Mesendoderm (in vitro differentiated cells): ENCODE results near the gene KCNJ12.

ENCODE experiments used
- DNase-seq: peaks from one replicate; pipeline ENCODE4 v3.0.0; 2013
- H2AK5ac ChIP-seq: 2 replicates; pipeline ENCODE4 v1.6.1; 2013; ENCODE audit warnings: low read length, inconsistent platforms
- H2BK120ac ChIP-seq: 2 replicates; pipeline ENCODE4 v1.6.1; 2013; ENCODE audit warnings: low read depth, mild to moderate bottlenecking, low read length, moderate library complexity, mixed read lengths
- H2BK15ac ChIP-seq: replicated peaks from 2 replicates; pipeline ENCODE4 v1.6.1; 2013; ENCODE audit warnings: low read depth, mild to moderate bottlenecking, moderate library complexity
- H2BK5ac ChIP-seq: 2 replicates; pipeline ENCODE4 v1.6.1; 2013; ENCODE audit warnings: low read length, inconsistent platforms
- H3K18ac ChIP-seq: 2 replicates; pipeline ENCODE4 v1.6.1; 2013; ENCODE audit warnings: mild to moderate bottlenecking, low read length, mixed read lengths
- H3K23ac ChIP-seq: one replicate; pipeline ENCODE4 v1.6.1; 2013; ENCODE audit warnings: low read length
- H3K27ac ChIP-seq: 2 replicates; pipeline ENCODE4 v1.5.1; 2013; ENCODE audit warnings: low read depth, mild to moderate bottlenecking, inconsistent platforms, low read length, moderate library complexity
- H3K27me3 ChIP-seq: 2 replicates; pipeline ENCODE4 v1.6.1; 2013; ENCODE audit warnings: low read length, control low read depth, mild to moderate bottlenecking, inconsistent platforms; ENCODE audit not compliant: insufficient read depth, poor library complexity
- H3K36me3 ChIP-seq: 2 replicates; pipeline ENCODE4 v1.6.1; 2013; ENCODE audit warnings: low read length, inconsistent platforms; ENCODE audit not compliant: control insufficient read depth, insufficient read depth
- H3K4ac ChIP-seq: one replicate; pipeline ENCODE4 v1.6.1; 2013; ENCODE audit warnings: low read depth, mild to moderate bottlenecking, low read length, moderate library complexity
- H3K4me1 ChIP-seq: 2 replicates; pipeline ENCODE4 v1.6.1; 2013; ENCODE audit warnings: low read depth, low read length, inconsistent platforms; ENCODE audit not compliant: control insufficient read depth
- H3K4me2 ChIP-seq: 2 replicates; pipeline ENCODE4 v1.6.1; 2013; ENCODE audit warnings: low read length
- H3K4me3 ChIP-seq: 2 replicates; pipeline ENCODE4 v1.5.1; 2013; ENCODE audit warnings: mild to moderate bottlenecking, low read length
- H3K56ac ChIP-seq: one replicate; pipeline ENCODE4 v1.6.1; 2013; ENCODE audit warnings: low read length
- H3K79me1 ChIP-seq: 2 replicates; pipeline ENCODE4 v1.6.1; 2013; ENCODE audit warnings: low read length, inconsistent platforms
- H3K79me2 ChIP-seq: 2 replicates; pipeline ENCODE4 v1.6.1; 2013; ENCODE audit warnings: mild to moderate bottlenecking, low read length; ENCODE audit not compliant: control insufficient read depth, insufficient read depth
- H3K9ac ChIP-seq: 2 replicates; pipeline ENCODE4 v1.6.1; 2013; ENCODE audit warnings: low read length, inconsistent platforms
- H4K5ac ChIP-seq: one replicate; pipeline ENCODE4 v1.6.1; 2013; ENCODE audit warnings: low read length
- H4K8ac ChIP-seq: one replicate; pipeline ENCODE4 v1.6.1; 2013; ENCODE audit warnings: low read depth, mild to moderate bottlenecking, control low read depth, low read length, moderate library complexity
- WGBS: extraction: QIAGEN DNeasy Blood & Tissue Kit; methylation state at CpG from one replicate; pipeline ENCODE4 v1.1.7; 2013; ENCODE audit warnings: low lambda C conversion rate, missing lambda C conversion rate; ENCODE audit not compliant: insufficient coverage; ENCODE audit errors: extremely low coverage; 5-methylcytosine and 5-hydroxymethylcytosine counted together

The KCNJ12 gene

GRCh38 chr17:21375757-21376080, 438 bp upstream of the KCNJ12 start:
- H3K18ac ChIP-seq: no peak overlapping the region
- no peak overlapping the region for H4K5ac ChIP-seq
- DNase-seq: no peak
- H3K79me1 ChIP-seq: no peaks in the 10 kb centered on the region
- H3K9ac ChIP-seq: no peak overlapping the region
- H2BK5ac ChIP-seq: no peak overlapping the region
- H3K4ac ChIP-seq: no peak overlapping the region
- H2BK15ac ChIP-seq: no peak overlapping the region
- H3K4me3 ChIP-seq: no peak overlapping the region
- H4K8ac ChIP-seq: no peak overlapping the region
- H3K79me2 ChIP-seq: no peaks in the 10 kb centered on the region
- H3K4me2 ChIP-seq: no peak overlapping the region
- no CpG with 5 or more reads among the region's 11 CpGs for WGBS
- H3K27me3 ChIP-seq: peaks cover 4% of the 10 kb centered on the region
- no peak overlapping the region for H2AK5ac ChIP-seq
- H3K27ac ChIP-seq: no peak overlapping the region
- no peak overlapping the region for H3K56ac ChIP-seq
- H3K23ac ChIP-seq: no peak overlapping the region
- no peak overlapping the region for H2BK120ac ChIP-seq
- H3K4me1 ChIP-seq: no peaks in the 10 kb centered on the region
- H3K36me3 ChIP-seq: no peaks in the 10 kb centered on the region

DNA sequence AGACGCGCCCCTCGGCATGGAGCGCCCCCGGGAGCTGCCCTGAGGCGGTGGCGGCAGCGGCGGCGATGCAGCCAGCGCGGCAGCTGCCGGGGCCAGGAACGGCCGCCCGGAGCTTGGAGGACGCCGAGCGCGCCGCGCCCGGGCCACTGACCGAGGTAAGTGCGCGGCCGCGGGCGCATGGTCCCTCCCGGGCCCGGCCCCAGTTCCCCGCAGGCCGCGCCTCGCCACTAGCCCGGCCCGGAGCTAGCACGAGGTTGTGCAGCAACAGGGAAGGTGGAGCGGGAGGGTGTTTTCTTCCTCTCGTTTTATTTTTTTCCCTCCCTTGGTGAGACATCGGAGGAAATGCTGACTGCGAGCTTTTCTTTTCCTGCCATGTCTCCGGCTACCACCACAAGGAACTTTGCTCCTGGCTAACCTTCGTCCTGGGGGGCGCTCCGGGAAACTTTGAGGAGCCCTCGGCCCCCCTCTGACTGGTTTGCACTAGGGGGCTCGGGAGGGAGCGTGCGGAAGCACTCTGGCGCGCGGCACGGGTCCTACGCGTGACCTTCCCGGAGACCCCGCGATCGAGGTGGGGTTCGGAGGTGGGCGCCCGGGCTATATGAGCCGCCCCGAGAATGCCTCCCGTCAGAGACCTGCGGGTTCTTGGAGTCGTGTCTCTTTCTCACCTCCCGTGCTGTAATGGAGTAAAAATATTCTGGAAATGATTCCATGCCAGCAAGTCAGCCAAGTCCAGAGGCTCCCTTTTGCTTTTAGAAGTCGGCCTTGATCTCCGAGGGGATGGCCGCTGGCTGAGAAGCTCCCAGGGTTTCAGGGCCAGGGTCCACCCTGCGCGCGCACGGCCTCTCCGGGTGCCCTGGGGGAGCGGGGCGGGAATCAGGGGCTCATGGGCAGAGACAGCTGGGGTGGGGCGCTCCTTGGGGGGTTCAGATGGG, 868 bp downstream of the KCNJ12 start:
- Histone ChIP-seq H3K56ac (peak overlapping the region; percentile 84), H2AK5ac (no peak overlapping the region), H4K5ac (no peak overlapping the region), H3K23ac (no peak overlapping the region), H3K18ac (no peak overlapping the region), H4K8ac (no peak overlapping the region), H3K4me3 (peak overlapping the region; percentile 28), H3K79me1 (no peaks in the 10 kb centered on the region), H2BK5ac (no peak overlapping the region), H3K4me1 (no peaks in the 10 kb centered on the region), H2BK15ac (no peak overlapping the region), H2BK120ac (no peak overlapping the region), H3K36me3 (no peaks in the 10 kb centered on the region), H3K9ac (peak overlapping the region; percentile 59), H3K4me2 (peak overlapping the region; percentile 87), H3K79me2 (no peaks in the 10 kb centered on the region), H3K27me3 (peaks cover 4% of the 10 kb centered on the region), H3K27ac (no peak overlapping the region), H3K4ac (no peak overlapping the region)
- DNase-seq: peak; percentile 60
- WGBS: no CpG with 5 or more reads among the region's 80 CpGs

GRCh38 chr17:21377705-21378396, 1.7 kb downstream of the KCNJ12 start:
- no CpG with 5 or more reads among the region's 43 CpGs for WGBS
- H3K4me3 ChIP-seq: peak overlapping the region; percentile 49
- no peak overlapping the region for H2AK5ac ChIP-seq
- no peaks in the 10 kb centered on the region for H3K4me1 ChIP-seq
- H3K27me3 ChIP-seq: peaks cover 4% of the 10 kb centered on the region
- no peaks in the 10 kb centered on the region for H3K79me2 ChIP-seq
- H2BK15ac ChIP-seq: no peak overlapping the region
- peak overlapping the region; percentile 84 for H3K56ac ChIP-seq
- no peaks in the 10 kb centered on the region for H3K36me3 ChIP-seq
- H4K5ac ChIP-seq: no peak overlapping the region
- H2BK120ac ChIP-seq: no peak overlapping the region
- peak overlapping the region; percentile 56 for H3K9ac ChIP-seq
- H3K23ac ChIP-seq: peak overlapping the region; percentile 24
- H4K8ac ChIP-seq: no peak overlapping the region
- peak overlapping the region; percentile 87 for H3K4me2 ChIP-seq
- no peak overlapping the region for H3K18ac ChIP-seq
- DNase-seq: no peak
- H2BK5ac ChIP-seq: no peak overlapping the region
- H3K79me1 ChIP-seq: no peaks in the 10 kb centered on the region
- H3K4ac ChIP-seq: no peak overlapping the region
- no peak overlapping the region for H3K27ac ChIP-seq

- Histone ChIP-seq H2BK5ac (no peak overlapping the region), H4K5ac (no peak overlapping the region), H2BK15ac (no peak overlapping the region), H3K27me3 (peaks cover 4% of the 10 kb centered on the region), H3K79me2 (no peaks in the 10 kb centered on the region), H3K23ac (no peak overlapping the region), H3K4me2 (peak overlapping the region; percentile 87), H3K18ac (no peak overlapping the region), H3K56ac (peak overlapping the region; percentile 80), H4K8ac (no peak overlapping the region), H3K27ac (no peak overlapping the region), H3K36me3 (no peaks in the 10 kb centered on the region), H3K4me3 (no peak overlapping the region), H3K9ac (peak overlapping the region; percentile 56), H3K4ac (no peak overlapping the region), H2BK120ac (no peak overlapping the region), H2AK5ac (no peak overlapping the region), H3K79me1 (no peaks in the 10 kb centered on the region), H3K4me1 (no peaks in the 10 kb centered on the region)
- DNase-seq: no peak
- WGBS: no CpG with 5 or more reads among the region's 5 CpGs
These were observed 2.4 kb downstream of the KCNJ12 start for GRCh38 chr17:21378553-21378952.

DNA sequence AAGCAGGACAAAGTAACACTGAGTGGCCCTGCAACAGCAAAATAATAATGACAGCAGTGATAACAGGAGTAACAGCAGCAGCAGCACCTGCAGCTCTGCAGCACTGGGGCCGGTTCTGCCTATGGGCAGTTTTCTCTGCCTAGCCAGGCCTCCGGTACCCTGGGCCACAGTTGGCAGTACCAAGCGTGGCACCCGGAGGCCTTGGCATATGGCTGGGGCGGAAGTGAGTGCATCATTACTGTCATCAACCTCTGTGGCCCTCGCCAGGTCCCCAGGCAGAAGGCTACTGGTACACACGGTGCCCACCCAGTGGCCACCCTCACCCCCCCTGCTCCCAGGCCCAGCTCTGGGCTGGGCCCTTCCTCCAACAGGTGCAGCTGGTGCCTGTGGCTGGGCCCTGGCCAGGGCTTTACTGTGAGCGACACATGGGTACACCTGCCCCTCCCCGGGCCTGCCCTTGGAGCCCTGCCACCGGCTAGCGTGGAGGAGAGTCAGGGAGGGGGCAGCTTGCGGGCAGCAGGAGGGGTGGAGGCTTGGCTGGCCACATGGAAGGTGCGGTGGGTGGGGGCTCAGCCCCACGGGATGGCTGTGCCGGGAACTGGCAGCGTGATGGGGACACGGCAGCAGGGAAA, 3.0 kb downstream of the KCNJ12 start:
- H3K36me3 ChIP-seq: no peaks in the 10 kb centered on the region
- H3K79me2 ChIP-seq: no peaks in the 10 kb centered on the region
- H2BK5ac ChIP-seq: no peak overlapping the region
- WGBS: no CpG with 5 or more reads among the region's 17 CpGs
- H3K4me3 ChIP-seq: no peak overlapping the region
- no peak overlapping the region for H3K23ac ChIP-seq
- peaks cover 4% of the 10 kb centered on the region for H3K27me3 ChIP-seq
- H3K79me1 ChIP-seq: no peaks in the 10 kb centered on the region
- H3K56ac ChIP-seq: no peak overlapping the region
- no peak overlapping the region for H4K8ac ChIP-seq
- DNase-seq: no peak
- H3K4me2 ChIP-seq: no peak overlapping the region
- H2BK120ac ChIP-seq: no peak overlapping the region
- H3K4me1 ChIP-seq: no peaks in the 10 kb centered on the region
- H2BK15ac ChIP-seq: no peak overlapping the region
- no peak overlapping the region for H3K18ac ChIP-seq
- H2AK5ac ChIP-seq: no peak overlapping the region
- no peak overlapping the region for H3K9ac ChIP-seq
- H4K5ac ChIP-seq: no peak overlapping the region
- H3K4ac ChIP-seq: no peak overlapping the region
- no peak overlapping the region for H3K27ac ChIP-seq
